GM12878 (cell line): ENCODE results near the gene NOXA1. TPM values are rescaled to one million over a fixed set of nuclear protein-coding genes. Genes with fewer than 3 reads are reported as not detected.

ENCODE experiments used
- ATAC-seq: fragments of 200-7000 bp; cut with Tn5 transposase; 3 replicates; pipeline ENCODE4 v1.9.1; 2020; ENCODE audit warnings: mild to moderate bottlenecking, moderate library complexity
- BruUV-seq: library from RNA; stranded (reverse); fragments of 400-500 nt; replicated peaks from 2 replicates; lab custom pipeline; 2021; lab: Mats Ljungman, UMichigan
- CTCF ChIA-PET: fragments of 300-600 bp; sonication (Branson Sonifier 250); formaldehyde crosslinking; extraction: SDS; loops from one replicate; lab custom pipeline; 2021; ENCODE audit warnings: inconsistent platforms; lab: Yijun Ruan, JAX
- POLR2A ChIA-PET: fragments of 350-600 bp; formaldehyde crosslinking; extraction: SDS; loops from one replicate; lab custom pipeline; 2021; ENCODE audit warnings: inconsistent platforms; lab: Charles Lee
- RAD21 ChIA-PET: fragments of 300-600 bp; sonication (Branson Sonifier 250); formaldehyde crosslinking; loops from one replicate; lab custom pipeline; 2023; ENCODE audit warnings: antibody characterized with exemption; ENCODE audit not compliant: unreplicated experiment; lab: Charles Lee
- SMC1A ChIA-PET: fragments of 300-600 bp; sonication (Branson Sonifier 250); formaldehyde crosslinking; loops from one replicate; lab custom pipeline; 2023; ENCODE audit not compliant: unreplicated experiment, uncharacterized antibody; lab: Charles Lee
- DNase-seq: peaks from one replicate; pipeline ENCODE4 v3.0.0-alpha.2; 2011; ENCODE audit warnings: low read depth, low spot score
- FAIRE-seq: peaks from 3 replicates; lab custom pipeline; 2011; peaks lifted over from hg19 to GRCh38; lab: Jason Lieb, UNC
- H2AFZ ChIP-seq: 2 replicates; pipeline ENCODE4 v1.6.0; 2011; ENCODE audit warnings: low read depth, low read length, control low read depth; ENCODE audit not compliant: control insufficient read depth
- H3K27ac ChIP-seq: 2 replicates; pipeline ENCODE4 v1.5.1; 2011; ENCODE audit warnings: control low read depth; ENCODE audit not compliant: control insufficient read depth, insufficient read depth
- H3K27me3 ChIP-seq, 2 experiments: replicated peaks in 1 of 2; 2 replicates each; pipeline versions ENCODE4 v1.6.0 to v1.6.1; 2011; ENCODE audit warnings: low read length in 1 of 2; ENCODE audit not compliant: control insufficient read depth in 2 of 2, insufficient read depth in 2 of 2
- H3K36me3 ChIP-seq, 2 experiments: 2 replicates each; pipeline ENCODE4 v1.5.1; 2011; ENCODE audit warnings: low read length in 1 of 2; ENCODE audit not compliant: control insufficient read depth in 2 of 2, insufficient read depth in 2 of 2
- H3K4me1 ChIP-seq: 2 replicates; pipeline ENCODE4 v1.6.1; 2011; ENCODE audit warnings: mild to moderate bottlenecking, low read length, moderate library complexity, mixed read lengths; ENCODE audit not compliant: control insufficient read depth, insufficient read depth
- H3K4me2 ChIP-seq: 2 replicates; pipeline ENCODE4 v1.6.0; 2011; ENCODE audit warnings: control low read depth; ENCODE audit not compliant: control insufficient read depth, insufficient read depth
- H3K4me3 ChIP-seq: fragments of 200-600 bp; sonication (generic); 2 replicates; pipeline ENCODE4 v1.5.1; 2016
- H3K79me2 ChIP-seq: 2 replicates; pipeline ENCODE4 v1.6.0; 2011; ENCODE audit warnings: low read length; ENCODE audit not compliant: control insufficient read depth, insufficient read depth
- H3K9ac ChIP-seq: 2 replicates; pipeline ENCODE4 v1.8.0; 2011; ENCODE audit warnings: low read length, control low read depth, mixed read lengths; ENCODE audit not compliant: control insufficient read depth, insufficient read depth
- H3K9me3 ChIP-seq: replicated peaks from 3 replicates; pipeline ENCODE4 v1.5.1; 2011; ENCODE audit warnings: mild to moderate bottlenecking, low read length; ENCODE audit not compliant: control insufficient read depth, insufficient read depth
- H4K20me1 ChIP-seq: 2 replicates; pipeline ENCODE4 v1.6.0; 2011; ENCODE audit not compliant: control insufficient read depth, insufficient read depth
- BCL11A ChIP-seq: IDR thresholded peaks from 2 replicates; pipeline ENCODE4 v1.6.1; 2011; ENCODE audit warnings: low read depth, low read length
- BHLHE40 ChIP-seq, 2 experiments: fragments of 450-650 bp in 1 of 2; IDR thresholded peaks; 2 replicates each; pipeline ENCODE4 v1.6.1; 2011 to 2017; ENCODE audit warnings: low read depth in 2 of 2, borderline replicate concordance in 1 of 2, improper control_type of control experiment in 1 of 2, low read length in 1 of 2, mild to moderate bottlenecking in 1 of 2
- DPF2 ChIP-seq: fragments of 450-650 bp; IDR thresholded peaks from 2 replicates; pipeline ENCODE4 v1.6.1; 2017; ENCODE audit warnings: mild to moderate bottlenecking
- HCFC1 ChIP-seq: fragments of 150-350 bp; IDR thresholded peaks from 2 replicates; pipeline ENCODE4 v1.6.1; 2014; ENCODE audit warnings: low read length
- IRF3 ChIP-seq: fragments of 450-650 bp; IDR thresholded peaks from 2 replicates; pipeline ENCODE4 v1.6.1; 2014; ENCODE audit warnings: mild to moderate bottlenecking
- LARP7 ChIP-seq: fragments of 450-650 bp; IDR thresholded peaks from 2 replicates; pipeline ENCODE4 v1.6.1; 2017; ENCODE audit warnings: mild to moderate bottlenecking
- MTA2 ChIP-seq: fragments of 450-650 bp; IDR thresholded peaks from 2 replicates; pipeline ENCODE4 v1.6.1; 2016; ENCODE audit warnings: low read depth, mild to moderate bottlenecking, moderate library complexity
- NFXL1 ChIP-seq: fragments of 450-650 bp; IDR thresholded peaks from 2 replicates; pipeline ENCODE4 v1.6.1; 2017; ENCODE audit warnings: antibody characterized with exemption, mild to moderate bottlenecking, borderline replicate concordance
- PAX8 ChIP-seq: fragments of 450-650 bp; IDR thresholded peaks from 2 replicates; pipeline ENCODE4 v1.6.1; 2017; ENCODE audit warnings: mild to moderate bottlenecking, moderate library complexity
- POLR2AphosphoS5 ChIP-seq: IDR thresholded peaks from 2 replicates; pipeline ENCODE4 v1.6.1; 2011; ENCODE audit warnings: mild to moderate bottlenecking, low read length, inconsistent platforms
- RELA ChIP-seq: fragments of 450-650 bp; IDR thresholded peaks from 2 replicates; pipeline ENCODE4 v1.8.0; 2014; ENCODE audit warnings: borderline replicate concordance; ENCODE audit not compliant: partially characterized antibody
- RUNX3 ChIP-seq: IDR thresholded peaks from 2 replicates; pipeline ENCODE4 v1.6.1; 2012; ENCODE audit warnings: low read length, inconsistent platforms
- STAT3 ChIP-seq: IDR thresholded peaks from 2 replicates; pipeline ENCODE4 v1.6.1; 2011; ENCODE audit warnings: low read depth, low read length, improper control_type of control experiment
- TARDBP ChIP-seq: IDR thresholded peaks from 2 replicates; pipeline ENCODE4 v1.6.1; 2016; ENCODE audit warnings: borderline replicate concordance
- TBL1XR1 ChIP-seq: IDR thresholded peaks from 2 replicates; pipeline ENCODE4 v1.6.1; 2012; ENCODE audit warnings: low read depth, low read length, improper control_type of control experiment
- YBX1 ChIP-seq: fragments of 450-650 bp; IDR thresholded peaks from 2 replicates; pipeline ENCODE4 v1.6.1; 2016; ENCODE audit warnings: antibody characterized with exemption
- ZBED1 ChIP-seq: IDR thresholded peaks from 2 replicates; pipeline ENCODE4 v1.6.1; 2016; ENCODE audit warnings: borderline replicate concordance
- ZNF207 ChIP-seq: fragments of 450-650 bp; IDR thresholded peaks from 2 replicates; pipeline ENCODE4 v1.6.1; 2014; ENCODE audit warnings: antibody characterized with exemption, mild to moderate bottlenecking, borderline replicate concordance
- ZNF687 ChIP-seq: fragments of 450-650 bp; IDR thresholded peaks from 2 replicates; pipeline ENCODE4 v1.6.1; 2017; ENCODE audit warnings: mild to moderate bottlenecking, moderate library complexity
- ZSCAN29 ChIP-seq: fragments of 450-650 bp; IDR thresholded peaks from 2 replicates; pipeline ENCODE4 v1.6.1; 2017; ENCODE audit warnings: mild to moderate bottlenecking, moderate library complexity
- WGBS: methylation state at CpG from one replicate; pipeline ENCODE4 v1.1.6; 2016; ENCODE audit warnings: low lambda C conversion rate; ENCODE audit not compliant: insufficient replicate concordance, insufficient coverage; ENCODE audit errors: missing lambda C conversion rate; 5-methylcytosine and 5-hydroxymethylcytosine counted together
- in situ Hi-C: fragments of 300-500 bp; cut with MboI; formaldehyde crosslinking; loops from 9 replicates; pipeline ENCODE4 v1.14.3; 2018; ENCODE audit warnings: mixed read lengths
- intact Hi-C: fragments of 100-400 bp; cut with micrococcal nuclease; formaldehyde crosslinking; loops from one replicate; pipeline ENCODE4 v1.14.2; 2022; ENCODE audit not compliant: unreplicated experiment
- polyA plus RNA-seq, 11 experiments: library from polyadenylated mRNA; depleted of rRNA in 4 of 11; unstranded in 6 of 11; stranded (reverse) in 5 of 11; fragments of >200 nt; fragmentation: Nextera tagmentation in 4 of 11; fragmentation: Illumina TruSeq in 1 of 11; extraction: Ambion mirVana in 4 of 11; extraction: Trizol in 1 of 11; gene quantifications; 1 replicate in 1 of 11; 2 replicates in 10 of 11; pipeline versions ENCODE4 v1.2.1 to v1.2.3, GENCODE V29; 2011 to 2016; ENCODE audit warnings: inconsistent platforms in 2 of 11, missing spikeins in 2 of 11, low read depth in 1 of 11
- total RNA-seq, 4 experiments: library from RNA; depleted of rRNA in 3 of 4; stranded (reverse); fragments of >200 nt in 3 of 4; fragmentation: Illumina TruSeq in 1 of 4; extraction: Trizol in 1 of 4; gene quantifications; 2 replicates each; pipeline versions ENCODE4 v1.2.1 to v1.2.3, GENCODE V29; 2013 to 2021

The NOXA1 gene
- total and polyA plus RNA-seq, 10 of the 15 experiments (the other 5 are each of a cell fraction or from before 2014, with no cell fraction given): 0.08 to 0.20 TPM; not detected in 8

DNA sequence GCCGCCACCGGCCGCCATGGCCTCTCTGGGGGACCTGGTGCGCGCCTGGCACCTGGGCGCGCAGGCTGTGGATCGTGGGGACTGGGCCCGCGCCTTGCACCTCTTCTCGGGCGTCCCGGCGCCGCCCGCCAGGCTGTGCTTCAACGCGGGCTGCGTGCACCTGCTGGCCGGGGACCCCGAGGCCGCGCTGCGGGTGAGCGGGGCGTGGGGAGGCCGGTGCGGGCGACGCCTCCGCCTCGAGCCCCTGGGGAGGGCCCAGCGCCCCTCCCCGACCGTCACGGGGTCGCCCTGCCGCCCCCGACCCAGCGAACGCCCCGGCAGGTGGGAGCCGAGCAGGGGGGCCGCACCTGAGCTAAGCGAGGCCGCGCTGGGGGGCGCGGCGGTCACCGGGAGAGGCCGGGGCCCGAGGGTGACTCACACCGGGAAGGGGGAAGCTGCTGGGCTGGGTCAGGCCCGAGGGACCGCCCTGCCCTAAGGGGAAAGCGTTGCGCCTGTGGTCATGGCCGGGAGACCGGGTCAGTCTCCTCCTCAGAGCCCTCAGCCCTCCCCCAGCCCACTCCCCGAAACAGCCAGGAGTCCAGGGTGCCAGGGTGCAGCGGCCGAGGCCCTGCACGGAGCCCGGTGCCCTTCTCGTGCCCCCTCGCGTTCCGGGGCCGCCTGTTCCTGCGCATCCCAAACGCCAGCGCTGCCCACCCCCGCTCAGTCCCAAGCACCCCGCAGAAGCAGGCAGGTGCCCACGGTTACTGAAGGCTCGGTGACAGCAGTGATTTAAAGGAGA lies 510 bp downstream of the NOXA1 start (continued):
- TF ChIP-seq TBL1XR1: no peak
- TF ChIP-seq NFXL1: no peak
- TF ChIP-seq IRF3: no peak
- no peak for TF ChIP-seq ZSCAN29
- no peak for TF ChIP-seq RELA
- peak; percentile 14; the same call in 1 of the 2 replicates for TF ChIP-seq DPF2
- TF ChIP-seq MTA2: no peak
- TF ChIP-seq POLR2AphosphoS5: no peak
- TF ChIP-seq STAT3: no peak
- peak; percentile 14; the same call in 1 of the 2 replicates for TF ChIP-seq LARP7
- no peak for TF ChIP-seq ZBED1

- Histone ChIP-seq H3K79me2 (peaks cover 8% of the 10 kb centered on the region), H3K9ac (no peak overlapping the region), H3K27ac (no peak overlapping the region), H2AFZ (no peak overlapping the region), H3K4me1 (peaks cover 6% of the 10 kb centered on the region; the same call in 1 of the 2 replicates), H3K27me3 (no peaks in the 10 kb centered on the region; a peak in 2 of 4 replicates), H4K20me1 (no peaks in the 10 kb centered on the region), H3K4me3 (no peak overlapping the region), H3K4me2 (no peak overlapping the region), H3K36me3 (no peaks in the 10 kb centered on the region), H3K9me3 (no peaks in the 10 kb centered on the region)
- 78% methylated on average over 18 of the region's 18 CpGs for WGBS
- no TSS peak for BruUV-seq
- ChIA-PET POLR2A (no interaction called here), SMC1A (no interaction called here), RAD21 (no interaction called here), CTCF (no interaction called here)
- in situ Hi-C loops: no loop called here
- DNase-seq (no peak), ATAC-seq (no peak), FAIRE-seq (no peak)
- intact Hi-C loops: loop anchor here (10.0 kb wide), 1 partner anchor 109 kb away; no protein-coding TSS in a partner anchor
- TF ChIP-seq ZNF687: no peak
- TF ChIP-seq RUNX3: no peak
- TF ChIP-seq BCL11A: no peak
- no peak for TF ChIP-seq BHLHE40 (IDR thresholded peaks at IDR 0.05; ENCODE audit: borderline replicate concordance in 1 of 2, low read depth in 2 of 2, low read length in 1 of 2)
- TF ChIP-seq ZNF207: no peak
- no peak for TF ChIP-seq YBX1
- no peak for TF ChIP-seq HCFC1
- no peak for TF ChIP-seq TARDBP
- no peak for TF ChIP-seq PAX8
These were observed 3.0 kb downstream of the NOXA1 start for GRCh38 chr9:137426018-137426681.
